Measurements from ENCODE around the gene NUDT8.

GRCh38 chr11:67581469-67581868 lies 48.3 kb downstream of the NUDT8 start:
- TF ChIP-seq CTCF (IDR thresholded peaks at IDR 0.05) (no peak), MXI1 (IDR thresholded peaks at IDR 0.05; ENCODE audit: low read depth, low read length) (no peak), SIN3A (IDR thresholded peaks at IDR 0.05; ENCODE audit: borderline replicate concordance, low read depth, low read length) (no peak), YY1 (IDR thresholded peaks at IDR 0.05; ENCODE audit: low read depth) (no peak), EZH2phosphoT487 (IDR thresholded peaks at IDR 0.05; ENCODE audit: borderline replicate concordance, low read depth) (no peak), MEF2A (IDR thresholded peaks at IDR 0.05; ENCODE audit: borderline replicate concordance, low read depth) (no peak), EP300 (IDR thresholded peaks at IDR 0.05; ENCODE audit: borderline replicate concordance in 1 of 2, low read depth in 1 of 2, low read length in 1 of 2) (no peak), TEAD4 (IDR thresholded peaks at IDR 0.05; ENCODE audit: borderline replicate concordance, insufficient read depth) (no peak)

Data from SK-N-SH (cell line).